ENCODE measurements around the gene MYMX.

The MYMX gene

DNA sequence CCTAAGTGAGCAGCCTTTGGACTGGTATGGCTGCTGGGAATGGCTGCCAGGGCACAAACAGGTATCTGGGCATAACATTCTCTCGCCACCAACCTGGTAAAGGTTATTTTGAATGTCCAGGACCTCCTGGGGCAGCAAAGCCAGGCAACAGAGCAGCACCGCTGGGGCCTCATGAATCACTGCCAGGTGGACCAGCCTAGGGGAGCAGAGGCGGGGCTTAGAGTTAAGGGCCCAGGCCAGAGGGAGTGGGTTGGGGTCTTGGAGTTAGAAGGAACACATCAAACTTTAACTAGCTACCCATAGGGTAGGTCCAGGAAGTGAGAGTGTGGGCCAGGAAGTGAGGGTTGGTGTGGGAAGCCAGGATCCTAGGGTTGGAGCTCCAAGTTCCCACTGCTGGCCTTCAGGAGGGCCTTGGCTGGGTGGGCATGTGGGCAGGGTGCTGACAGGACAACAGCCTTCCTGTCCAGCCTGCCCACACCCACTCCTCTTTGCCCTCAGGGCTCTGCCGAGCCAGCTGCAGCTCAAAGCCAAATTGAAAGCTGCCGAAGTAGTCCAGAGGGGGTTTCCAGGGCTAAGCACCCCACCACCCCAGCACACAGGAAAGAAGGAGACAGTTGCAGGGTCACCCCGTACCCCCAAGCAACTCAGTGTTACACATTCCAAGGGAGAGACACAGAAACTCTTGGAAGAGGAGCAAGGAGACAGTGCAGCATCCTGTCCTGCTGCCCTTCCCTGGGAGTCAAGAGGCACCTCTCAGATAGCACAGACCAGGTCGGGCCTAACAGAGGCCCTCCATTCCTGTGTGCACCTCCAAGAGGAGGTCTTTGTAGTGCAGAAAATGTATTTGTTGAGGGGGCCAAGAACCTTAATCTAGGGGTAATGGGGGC, 46.0 kb downstream of the MYMX start:
- in situ Hi-C loops (cut with MboI; ENCODE audit: low sequenced_read_pairs) = no loop called here

DNA sequence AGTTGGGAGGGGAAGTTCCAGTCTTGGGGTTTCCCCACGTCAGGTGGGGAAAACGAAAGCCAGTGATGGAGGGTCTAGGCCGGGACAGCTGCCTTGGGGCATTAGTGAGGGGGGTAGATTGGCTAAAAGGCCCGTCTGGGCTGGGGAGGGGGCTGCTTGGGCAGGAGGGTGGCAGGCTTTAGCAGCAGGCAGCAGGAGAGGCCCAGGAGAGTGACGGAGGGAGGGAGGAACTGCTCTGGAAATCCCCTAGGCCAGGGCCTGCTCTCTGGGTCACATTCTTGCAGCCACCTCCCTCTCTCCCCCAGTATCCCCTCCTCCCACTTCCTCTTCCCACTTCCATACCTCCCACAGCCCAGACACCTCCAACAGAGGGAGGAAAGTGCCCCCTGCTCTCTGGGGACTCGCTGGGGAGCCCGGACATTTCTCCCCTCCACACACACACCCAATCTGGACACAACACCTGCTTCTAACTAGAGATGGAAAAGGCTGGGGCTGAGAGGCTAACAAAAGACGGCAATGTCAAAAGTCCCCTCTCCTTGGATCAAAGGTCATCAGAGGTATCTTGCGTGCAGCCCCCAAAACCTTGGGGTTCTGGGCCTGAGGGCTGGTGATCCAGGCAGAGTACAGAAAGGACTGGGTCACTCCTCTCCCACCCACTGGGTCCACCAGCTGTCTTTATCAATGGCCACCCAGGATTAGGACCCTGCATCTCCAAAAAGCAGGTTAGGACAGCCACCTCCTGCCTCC, 46.8 kb downstream of the MYMX start:
- in situ Hi-C loops (cut with MboI; ENCODE audit: low sequenced_read_pairs) = no loop called here

GRCh38 chr6:44264154-44265006, 47.7 kb downstream of the MYMX start:
- in situ Hi-C loops (cut with MboI; ENCODE audit: low sequenced_read_pairs) = no loop called here

GRCh38 chr6:44265007-44265721, 48.4 kb downstream of the MYMX start, which contains the start of gene NFKBIE:
NFKBIE (minus strand) TSS chr6:44265551; CDS start chr6:44265346, 205 bp downstream.
- in situ Hi-C loops (cut with MboI; ENCODE audit: low sequenced_read_pairs) = no loop called here

DNA sequence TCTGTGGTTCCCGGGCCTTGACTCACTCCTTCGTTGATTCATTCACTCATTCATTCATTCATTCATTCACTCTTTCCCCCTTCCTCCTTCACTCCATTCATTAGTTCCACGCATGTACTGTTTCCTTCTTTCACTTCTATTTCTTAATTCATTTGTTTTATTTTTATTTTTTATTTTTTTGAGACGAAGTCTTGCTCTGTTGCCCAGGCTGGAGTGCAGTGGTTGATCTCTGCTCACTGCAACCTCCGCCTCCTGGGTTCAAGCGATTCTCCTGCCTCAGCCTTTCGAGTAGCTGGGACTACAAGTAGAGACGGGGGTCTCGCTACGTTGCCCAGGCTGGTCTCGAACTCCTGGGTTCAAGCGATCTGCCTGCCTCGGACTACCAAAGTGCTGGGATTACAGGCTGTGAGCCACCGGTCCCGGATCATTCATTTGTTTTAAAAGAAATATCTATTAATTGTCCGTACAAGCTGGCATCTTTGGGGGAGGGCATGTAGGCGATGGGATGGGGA, 49.1 kb downstream of the MYMX start:
- in situ Hi-C loops (cut with MboI; ENCODE audit: low sequenced_read_pairs) = no loop called here

- in situ Hi-C loops (cut with MboI; ENCODE audit: low sequenced_read_pairs) = no loop called here
These were observed 49.6 kb downstream of the MYMX start for GRCh38 chr6:44266347-44266746.

- in situ Hi-C loops (cut with MboI; ENCODE audit: low sequenced_read_pairs) = no loop called here
These were observed 50.5 kb downstream of the MYMX start for GRCh38 chr6:44267252-44267651.
